SHP77 (cell line): ENCODE measurements around the gene CFAP100.
A peak's percentile ranks its signal among the peaks of the same experiment; 100 is the strongest.

Experiments
- DNase-seq, 2 experiments: peaks; one replicate each; lab custom pipeline; 2025; lab: John Stamatoyannopoulos, UW

Gene CFAP100

GRCh38 chr3:126357295-126358037 lies 37.2 kb upstream of the CFAP100 start, which contains the start of gene KLF15:
TSS of gene KLF15 (minus strand) at chr3:126357408. CDS start at chr3:126352922, 4,486 bp downstream.
- peak; percentile 58 to 67 for DNase-seq

GRCh38 chr3:126358038-126358815 lies 36.5 kb upstream of the CFAP100 start:
- DNase-seq, result no peak

DNA sequence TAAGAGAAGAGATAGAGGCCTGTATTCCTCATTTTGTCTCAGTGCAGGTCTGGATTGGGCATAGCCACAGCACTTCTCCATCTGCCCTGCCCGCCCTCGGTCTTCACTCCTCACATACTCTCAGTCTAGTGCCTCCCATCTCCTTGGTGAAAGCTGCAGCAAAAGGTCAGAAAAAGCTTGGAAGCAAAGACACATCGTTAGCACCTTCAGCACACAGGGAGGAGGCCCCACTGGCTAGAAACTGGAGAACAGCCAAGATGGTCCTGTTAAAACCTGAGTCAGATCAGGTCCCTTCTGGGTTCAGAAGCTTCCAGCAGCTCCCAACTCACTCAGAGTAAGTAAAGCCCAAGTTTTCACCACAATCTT lies 35.9 kb upstream of the CFAP100 start:
- no peak for DNase-seq

- no peak for DNase-seq
Observed at GRCh38 chr3:126360046-126360713, 34.5 kb upstream of the CFAP100 start.

- no peak for DNase-seq
Observed at GRCh38 chr3:126360714-126361060, 34.0 kb upstream of the CFAP100 start.

- no peak for DNase-seq
Observed at GRCh38 chr3:126361211-126361610, 33.5 kb upstream of the CFAP100 start.

DNA sequence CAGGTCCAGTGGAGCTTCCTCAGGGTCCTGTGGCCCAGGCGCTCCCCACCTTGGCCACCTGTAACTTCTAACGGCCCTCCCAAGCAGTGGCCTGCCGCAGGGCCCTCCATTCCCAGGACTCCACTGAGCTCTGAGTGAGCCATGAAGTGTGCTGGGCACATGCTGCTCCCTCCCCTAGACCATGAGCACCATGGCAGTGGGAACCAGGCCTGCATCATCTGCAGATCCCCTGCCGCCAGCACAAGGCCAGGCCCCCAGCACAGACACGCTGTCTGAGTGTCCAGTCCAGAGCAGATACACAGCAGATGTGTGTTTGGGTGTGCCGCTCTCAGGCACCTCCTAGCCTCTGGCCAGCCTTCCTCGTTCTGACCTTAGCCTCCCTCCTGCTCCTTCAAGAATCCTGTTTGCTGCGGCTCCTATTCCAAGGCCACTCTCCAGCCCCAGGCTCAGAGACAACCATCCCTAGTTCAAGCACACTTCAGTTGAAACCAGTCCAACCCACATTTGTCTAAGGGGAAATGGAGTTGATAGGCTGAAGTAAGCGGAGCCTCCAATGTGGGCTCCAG lies 30.5 kb upstream of the CFAP100 start:
- DNase-seq, result no peak

DNA sequence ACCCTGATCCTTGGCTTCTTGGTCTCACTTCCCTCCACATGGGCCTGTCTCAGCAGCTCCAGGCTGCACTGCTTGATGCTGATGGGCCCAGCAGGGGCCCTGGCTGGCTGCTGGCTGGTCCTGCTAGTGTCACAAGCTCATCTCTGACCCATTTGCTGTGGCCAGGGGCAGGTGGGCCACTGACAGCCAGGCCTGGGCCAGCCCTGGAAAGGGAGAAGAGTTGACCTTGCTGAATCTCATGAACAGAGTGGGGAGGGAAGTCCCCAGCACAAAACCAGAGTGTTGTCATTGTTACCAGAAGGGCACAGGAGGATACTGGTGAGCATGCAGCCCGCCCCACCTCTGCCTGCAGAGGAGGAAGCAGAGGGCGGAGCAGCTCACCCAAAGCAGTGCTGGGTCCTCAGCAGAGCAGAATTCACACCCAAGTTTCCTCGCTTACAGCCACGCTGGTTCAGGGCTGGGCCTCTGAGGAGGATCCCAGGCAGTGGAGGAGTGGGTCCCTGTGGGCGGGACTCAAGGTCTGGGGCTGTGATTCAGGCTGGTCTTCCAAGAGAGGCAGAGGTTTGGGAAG lies 29.9 kb upstream of the CFAP100 start:
- DNase-seq, result no peak

DNA sequence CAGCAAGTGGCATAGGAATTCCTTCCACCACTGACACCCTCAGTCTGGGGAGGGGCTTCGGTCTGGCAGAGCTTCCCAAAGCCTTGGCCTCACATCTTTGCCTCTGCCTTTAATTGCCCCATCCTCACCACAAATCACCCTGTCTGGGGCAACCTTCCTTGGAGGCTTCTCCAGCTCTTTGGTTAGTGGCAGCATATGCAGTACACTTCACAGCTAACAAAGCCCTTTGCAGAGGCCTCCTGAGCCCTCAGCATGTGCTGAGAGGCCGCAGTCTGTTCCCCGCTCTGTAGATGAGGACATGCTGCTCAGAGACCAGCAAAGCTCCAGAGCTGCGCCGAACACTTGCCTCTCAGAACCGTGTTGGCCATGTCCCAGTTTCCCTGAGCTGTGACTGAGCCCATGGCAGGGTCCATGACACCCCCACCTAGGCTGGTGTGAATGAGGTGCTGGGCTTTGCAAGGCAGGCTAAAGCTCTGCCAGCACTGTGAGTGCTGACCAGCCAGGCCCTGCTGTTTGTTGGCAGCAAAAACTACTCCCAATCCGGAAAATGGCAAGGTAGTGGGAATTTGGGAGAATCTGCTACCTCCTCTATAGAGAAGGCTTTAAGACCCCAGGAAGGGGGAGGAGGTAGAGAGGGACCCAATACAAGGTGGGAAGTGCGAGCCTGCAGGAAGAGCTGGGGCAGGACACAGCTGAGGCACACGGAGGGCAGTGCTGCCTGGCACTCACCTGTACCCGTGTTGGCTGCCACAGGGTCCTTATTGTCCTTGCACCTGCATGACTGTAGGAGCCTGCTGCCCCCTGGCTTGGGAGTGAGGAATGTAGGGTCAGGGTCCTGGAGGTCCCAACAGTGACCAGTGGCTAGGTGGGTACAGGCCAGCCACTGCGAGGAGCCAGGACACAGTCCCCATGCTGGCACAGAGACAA lies 29.1 kb upstream of the CFAP100 start:
- no peak for DNase-seq

DNA sequence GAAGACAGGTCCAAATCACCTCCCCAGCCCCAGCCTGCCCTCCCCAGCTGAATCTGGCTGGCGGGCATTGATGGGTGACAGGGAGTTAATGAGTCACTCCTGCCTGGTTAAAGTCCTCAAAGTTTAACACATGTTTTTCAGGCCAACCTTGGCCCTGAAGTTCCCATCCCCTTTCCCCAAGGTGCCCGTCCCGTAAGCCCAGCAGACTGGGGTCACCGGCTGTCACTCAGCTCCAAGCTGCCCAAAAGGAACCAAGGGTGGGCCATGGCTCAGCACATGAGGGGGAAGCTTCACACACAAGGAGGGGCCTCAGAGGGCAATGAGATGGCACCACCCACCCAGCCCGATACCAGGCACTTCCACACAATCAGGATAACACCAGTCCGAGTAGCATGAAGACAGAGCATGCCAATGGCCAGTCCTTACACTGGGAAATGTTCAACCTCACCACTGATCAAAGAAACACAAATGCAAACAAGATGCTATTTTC lies 27.3 kb upstream of the CFAP100 start:
- DNase-seq, result no peak

DNA sequence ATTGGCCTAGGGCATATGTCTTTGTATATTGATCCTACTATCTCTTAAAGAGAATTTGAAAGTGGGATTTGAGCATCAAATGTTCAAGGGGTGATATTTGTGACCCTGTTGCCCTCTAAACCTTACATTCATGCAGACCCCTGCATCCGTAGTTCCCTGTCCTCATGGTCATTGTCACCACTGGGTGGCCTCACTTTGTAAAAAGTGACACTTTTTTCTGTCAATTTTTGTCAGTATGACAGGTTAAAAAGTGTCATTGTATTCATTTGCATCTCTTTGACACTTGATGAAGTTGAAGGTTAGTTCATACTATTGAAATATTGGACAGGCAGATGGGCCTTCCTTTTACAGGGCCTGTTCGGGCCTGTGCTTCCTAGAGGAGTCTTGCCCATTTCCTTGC lies 25.2 kb upstream of the CFAP100 start:
- no peak for DNase-seq

DNA sequence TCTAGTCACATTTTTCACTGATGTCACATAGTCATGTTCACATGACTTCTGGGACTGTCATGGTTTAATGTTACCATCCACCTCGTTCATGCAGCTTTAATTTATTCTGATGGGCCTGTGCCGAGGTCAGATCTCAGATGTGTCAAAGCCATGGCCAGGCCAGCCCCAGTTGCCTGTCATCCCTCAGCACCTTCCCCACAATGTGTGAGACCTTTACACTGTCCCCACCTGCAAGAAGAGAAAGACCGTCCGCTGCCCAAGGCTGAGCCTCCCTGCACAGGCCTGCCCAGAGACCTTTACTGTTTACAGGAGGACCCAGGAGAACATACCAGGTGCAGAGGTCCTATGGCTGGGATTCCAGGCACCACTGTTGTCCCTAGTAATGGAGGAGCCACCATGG lies 24.7 kb upstream of the CFAP100 start:
- no peak for DNase-seq

GRCh38 chr3:126370606-126371005 lies 24.1 kb upstream of the CFAP100 start:
- no peak for DNase-seq

- DNase-seq, result no peak
Observed at GRCh38 chr3:126371096-126371705, 23.5 kb upstream of the CFAP100 start.

- no peak for DNase-seq
Observed at GRCh38 chr3:126372413-126373145, 22.1 kb upstream of the CFAP100 start.

- no peak for DNase-seq
Observed at GRCh38 chr3:126373146-126373613, 21.5 kb upstream of the CFAP100 start.

DNA sequence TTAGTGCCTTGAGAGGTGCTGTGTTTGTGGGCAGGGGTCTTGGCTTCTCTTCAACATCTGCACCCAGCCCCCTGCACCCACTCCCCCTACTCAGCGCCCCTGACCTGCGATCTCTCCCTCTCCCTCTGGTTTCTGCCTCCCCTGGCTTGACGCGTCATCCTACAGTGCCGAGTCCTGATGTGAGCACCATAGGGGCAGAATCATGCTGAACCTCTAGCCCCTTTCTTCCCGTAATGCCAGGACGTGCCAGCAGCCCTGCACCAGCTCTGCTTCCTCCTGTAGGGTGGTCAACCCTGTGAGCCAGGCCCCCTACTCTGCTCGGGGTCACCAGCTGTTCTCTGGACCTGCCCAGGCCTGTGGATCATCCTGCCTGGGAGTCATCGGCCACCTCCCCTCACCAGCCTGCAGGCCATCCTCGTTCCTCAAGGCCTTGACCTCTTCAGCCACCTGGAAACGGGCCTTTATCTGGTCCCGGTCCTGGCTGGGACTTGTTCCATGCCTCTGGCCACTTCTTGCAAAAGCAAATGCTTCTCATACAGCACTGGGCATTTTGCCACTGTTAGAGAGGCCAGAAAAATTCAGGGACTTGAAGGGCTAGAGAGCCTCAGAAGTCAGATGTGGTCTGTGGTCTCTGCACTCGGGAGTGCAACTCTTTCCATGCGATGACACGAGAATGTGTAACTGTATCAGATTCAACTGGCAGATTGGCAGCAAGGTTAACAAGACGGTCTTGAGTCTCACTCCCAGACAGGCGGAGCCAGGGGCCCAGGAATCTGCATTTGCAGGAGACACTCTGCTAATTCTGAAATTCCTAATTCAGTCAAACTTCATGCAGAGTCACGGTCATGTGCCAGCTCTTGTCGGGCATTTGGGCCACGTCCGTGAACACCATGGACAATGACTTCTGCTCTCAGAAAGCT lies 20.8 kb upstream of the CFAP100 start:
- no peak for DNase-seq

DNA sequence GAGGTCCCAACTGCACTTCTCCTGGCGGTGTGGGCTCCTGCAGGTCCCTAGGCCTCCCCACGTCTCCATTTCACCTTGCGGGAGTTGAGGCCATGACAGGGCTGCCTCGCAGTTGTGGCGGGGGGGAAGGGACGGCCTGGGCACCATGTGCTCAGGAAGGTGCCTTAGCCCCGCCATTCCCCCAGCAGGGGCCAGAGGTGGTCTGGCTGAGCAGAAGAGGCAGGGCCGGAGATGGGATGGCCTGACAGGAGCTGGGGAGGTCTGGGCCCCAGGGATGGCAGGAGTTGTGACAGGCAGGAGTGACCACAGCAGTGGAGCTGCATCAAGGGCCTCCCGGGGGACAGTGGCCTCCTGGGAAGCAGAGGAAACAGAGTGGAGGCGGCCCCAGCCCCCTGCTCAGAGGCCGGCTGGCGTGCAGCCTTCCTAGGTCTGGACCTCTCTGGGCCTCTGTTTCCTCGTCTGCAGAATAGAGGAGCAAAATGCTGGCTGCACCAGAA lies 18.8 kb upstream of the CFAP100 start:
- DNase-seq, result no peak
